Measurements from ENCODE around the gene SSC5D.

DNA sequence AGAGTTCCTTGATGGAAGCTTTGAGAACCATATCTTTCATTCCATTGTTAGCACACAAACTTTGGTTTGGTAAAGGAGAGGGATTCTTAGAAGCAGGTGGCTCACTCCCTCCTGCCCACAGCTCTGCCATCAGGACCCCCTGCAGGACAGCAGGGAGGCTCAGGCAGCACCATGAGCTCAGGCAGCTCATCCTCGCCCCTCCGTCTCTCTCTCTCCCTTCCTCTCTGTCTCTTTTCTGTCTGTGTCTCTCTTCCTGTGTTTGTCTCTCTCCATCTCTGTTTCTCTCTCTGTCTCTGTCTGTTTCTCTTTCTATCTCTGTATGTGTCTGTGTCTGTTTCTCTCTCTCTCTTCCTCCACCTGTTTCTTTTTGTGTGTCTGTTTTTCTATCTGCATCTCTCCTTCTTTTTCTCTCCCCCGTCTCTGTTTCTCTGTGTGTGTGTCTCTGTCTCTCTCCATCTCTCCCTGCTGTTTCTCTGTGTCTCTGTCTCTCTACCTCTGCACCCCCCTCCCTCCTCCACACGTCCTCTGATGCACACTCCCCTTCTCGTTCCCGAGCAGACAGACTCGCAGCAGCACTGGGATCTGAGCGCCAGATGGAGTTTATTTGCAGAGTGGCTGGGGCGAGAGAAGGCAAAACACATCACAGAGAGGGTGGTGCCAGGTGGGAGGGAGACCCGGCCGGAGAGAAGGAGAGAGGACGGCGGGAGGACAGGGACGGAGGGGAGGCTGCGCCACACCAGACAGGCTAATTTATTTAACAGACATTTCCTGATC lies 40.0 kb downstream of the SSC5D start:
- TF ChIP-seq POLR2AphosphoS5 (IDR thresholded peaks at IDR 0.05; ENCODE audit: insufficient read depth in 1 of 2, low read depth in 1 of 2), result no peak
- TF ChIP-seq, protein P1, sequence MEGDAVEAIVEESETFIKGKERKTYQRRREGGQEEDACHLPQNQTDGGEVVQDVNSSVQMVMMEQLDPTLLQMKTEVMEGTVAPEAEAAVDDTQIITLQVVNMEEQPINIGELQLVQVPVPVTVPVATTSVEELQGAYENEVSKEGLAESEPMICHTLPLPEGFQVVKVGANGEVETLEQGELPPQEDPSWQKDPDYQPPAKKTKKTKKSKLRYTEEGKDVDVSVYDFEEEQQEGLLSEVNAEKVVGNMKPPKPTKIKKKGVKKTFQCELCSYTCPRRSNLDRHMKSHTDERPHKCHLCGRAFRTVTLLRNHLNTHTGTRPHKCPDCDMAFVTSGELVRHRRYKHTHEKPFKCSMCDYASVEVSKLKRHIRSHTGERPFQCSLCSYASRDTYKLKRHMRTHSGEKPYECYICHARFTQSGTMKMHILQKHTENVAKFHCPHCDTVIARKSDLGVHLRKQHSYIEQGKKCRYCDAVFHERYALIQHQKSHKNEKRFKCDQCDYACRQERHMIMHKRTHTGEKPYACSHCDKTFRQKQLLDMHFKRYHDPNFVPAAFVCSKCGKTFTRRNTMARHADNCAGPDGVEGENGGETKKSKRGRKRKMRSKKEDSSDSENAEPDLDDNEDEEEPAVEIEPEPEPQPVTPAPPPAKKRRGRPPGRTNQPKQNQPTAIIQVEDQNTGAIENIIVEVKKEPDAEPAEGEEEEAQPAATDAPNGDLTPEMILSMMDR (IDR thresholded peaks at IDR 0.05), result no peak

Measured in vagina (tissue), 2 donors.